Neural progenitor cell (in vitro differentiated cells): ENCODE data around the gene CACNG3. TPM values are rescaled to one million over a fixed set of nuclear protein-coding genes. Genes with fewer than 3 reads are reported as not detected.

Source experiments
- DNase-seq: peaks from one replicate; pipeline ENCODE4 v3.0.0-alpha.2; 2016; ENCODE audit warnings: low spot score
- H2AFZ ChIP-seq: fragments of 200-600 bp; sonication (generic); replicated peaks from 2 replicates; pipeline ENCODE4 v1.6.1; 2016; ENCODE audit warnings: antibody characterized with exemption
- H3F3A ChIP-seq: fragments of 200-600 bp; sonication (generic); 2 replicates; pipeline ENCODE4 v1.6.1; 2016; ENCODE audit warnings: antibody characterized with exemption, low read depth
- H3K27ac ChIP-seq: fragments of 200-600 bp; sonication (generic); 2 replicates; pipeline ENCODE4 v1.5.1; 2016; ENCODE audit warnings: mild to moderate bottlenecking
- H3K27me3 ChIP-seq: fragments of 200-600 bp; sonication (generic); 2 replicates; pipeline ENCODE4 v1.6.1; 2016; ENCODE audit warnings: mild to moderate bottlenecking, moderate library complexity
- H3K36me3 ChIP-seq: fragments of 200-600 bp; sonication (generic); 2 replicates; pipeline ENCODE4 v1.5.1; 2016
- H3K4me1 ChIP-seq: fragments of 200-600 bp; sonication (generic); 2 replicates; pipeline ENCODE4 v1.6.1; 2016; ENCODE audit warnings: mixed run types
- H3K4me2 ChIP-seq: fragments of 200-600 bp; sonication (generic); 2 replicates; pipeline ENCODE4 v1.6.1; 2016
- H3K4me3 ChIP-seq: fragments of 200-600 bp; sonication (generic); 2 replicates; pipeline ENCODE4 v1.5.1; 2016
- H3K79me2 ChIP-seq: fragments of 200-600 bp; sonication (generic); 2 replicates; pipeline ENCODE4 v1.6.1; 2016; ENCODE audit warnings: low read depth
- H3K9ac ChIP-seq: fragments of 200-600 bp; sonication (generic); 2 replicates; pipeline ENCODE4 v1.6.1; 2016
- H3K9me3 ChIP-seq: fragments of 200-600 bp; sonication (generic); 2 replicates; pipeline ENCODE4 v1.5.1; 2016; ENCODE audit warnings: low read depth
- H4K20me1 ChIP-seq: fragments of 200-600 bp; sonication (generic); 2 replicates; pipeline ENCODE4 v1.6.1; 2016; ENCODE audit warnings: low read depth
- H3K27ac Mint-ChIP-seq: 3 replicates; pipeline ENCODE4 v1.8.0; 2021; ENCODE audit warnings: mixed read lengths
- H3K27me3 Mint-ChIP-seq: 2 replicates; pipeline ENCODE4 v1.8.0; 2022; ENCODE audit warnings: low read depth, mild to moderate bottlenecking, inconsistent platforms, moderate library complexity, mixed read lengths; ENCODE audit not compliant: insufficient read depth
- H3K36me3 Mint-ChIP-seq: 3 replicates; pipeline ENCODE4 v1.8.0; 2021; ENCODE audit warnings: mixed read lengths
- H3K4me1 Mint-ChIP-seq: 3 replicates; pipeline ENCODE4 v1.8.0; 2021; ENCODE audit warnings: mixed read lengths
- H3K4me3 Mint-ChIP-seq: 3 replicates; pipeline ENCODE4 v1.8.0; 2021; ENCODE audit warnings: mild to moderate bottlenecking, moderate library complexity, mixed read lengths
- H3K9me3 Mint-ChIP-seq: 3 replicates; pipeline ENCODE4 v1.8.0; 2020; ENCODE audit warnings: mixed read lengths
- CTCF ChIP-seq: fragments of 200-600 bp; sonication (generic); IDR thresholded peaks from 2 replicates; pipeline ENCODE4 v1.5.1; 2017; ENCODE audit warnings: antibody characterized with exemption, mild to moderate bottlenecking
- EZH2 ChIP-seq: fragments of 200-600 bp; sonication (generic); IDR thresholded peaks from 2 replicates; pipeline ENCODE4 v1.6.1; 2017; ENCODE audit warnings: antibody characterized with exemption, mild to moderate bottlenecking, moderate library complexity
- EZH2phosphoT487 ChIP-seq: fragments of 200-600 bp; sonication (generic); IDR thresholded peaks from 2 replicates; pipeline ENCODE4 v1.6.1; 2017; ENCODE audit warnings: antibody characterized with exemption
- total RNA-seq: library from RNA; depleted of rRNA; stranded (reverse); fragments of >200 nt; gene quantifications from 2 replicates; pipeline ENCODE4 v1.2.3, GENCODE V29; 2015; ENCODE audit warnings: low replicate concordance

The CACNG3 gene
- total RNA-seq, 1 donor from 2014 or later, result not detected

GRCh38 chr16:24318680-24319079 lies 62.5 kb downstream of the CACNG3 start:
- Histone ChIP-seq H3K9me3 (no peaks in the 10 kb centered on the region), H4K20me1 (no peaks in the 10 kb centered on the region), H3K4me3 (no peak overlapping the region), H3K79me2 (no peaks in the 10 kb centered on the region), H3K4me2 (no peak overlapping the region), H3K9ac (no peak overlapping the region), H3F3A (no peaks in the 10 kb centered on the region), H3K27me3 (peaks cover 21% of the 10 kb centered on the region), H2AFZ (no peak overlapping the region), H3K36me3 (no peaks in the 10 kb centered on the region), H3K4me1 (no peaks in the 10 kb centered on the region), H3K27ac (no peak overlapping the region)
- Mint-ChIP-seq H3K4me1 (peaks cover 8% of the 10 kb centered on the region), H3K9me3 (no peaks in the 10 kb centered on the region), H3K4me3 (no peak overlapping the region), H3K27me3 (peaks cover 14% of the 10 kb centered on the region), H3K36me3 (no peaks in the 10 kb centered on the region), H3K27ac (no peak overlapping the region)
- TF ChIP-seq CTCF, result peak; percentile 24
- no peak for TF ChIP-seq EZH2phosphoT487
- peak; percentile 21 for DNase-seq

GRCh38 chr16:24319126-24319814 lies 63.1 kb downstream of the CACNG3 start:
- H3K27ac ChIP-seq, result no peak overlapping the region
- H3K4me3 ChIP-seq, result no peak overlapping the region
- H3K27me3 Mint-ChIP-seq, result peaks cover 14% of the 10 kb centered on the region
- H3K9ac ChIP-seq, result no peak overlapping the region
- no peaks in the 10 kb centered on the region for H3K4me1 ChIP-seq
- peaks cover 6% of the 10 kb centered on the region for H3K4me1 Mint-ChIP-seq
- peaks cover 22% of the 10 kb centered on the region for H3K27me3 ChIP-seq
- no peaks in the 10 kb centered on the region for H4K20me1 ChIP-seq
- H3K9me3 ChIP-seq, result no peaks in the 10 kb centered on the region
- H3K4me2 ChIP-seq, result no peak overlapping the region
- no peaks in the 10 kb centered on the region for H3K36me3 ChIP-seq
- no peak overlapping the region for H2AFZ ChIP-seq
- no peak overlapping the region for H3K27ac Mint-ChIP-seq
- no peaks in the 10 kb centered on the region for H3K79me2 ChIP-seq
- H3K36me3 Mint-ChIP-seq, result no peaks in the 10 kb centered on the region
- no peaks in the 10 kb centered on the region for H3F3A ChIP-seq
- no peak for DNase-seq
- TF ChIP-seq CTCF, result no peak
- no peak for TF ChIP-seq EZH2
- TF ChIP-seq EZH2phosphoT487, result no peak
- no peak overlapping the region for H3K4me3 Mint-ChIP-seq
- no peaks in the 10 kb centered on the region for H3K9me3 Mint-ChIP-seq

GRCh38 chr16:24322106-24322505 lies 66.0 kb downstream of the CACNG3 start:
- Histone ChIP-seq H3K36me3 (no peaks in the 10 kb centered on the region), H3K4me2 (no peak overlapping the region), H3K27me3 (peaks cover 22% of the 10 kb centered on the region), H3K79me2 (no peaks in the 10 kb centered on the region), H3K9ac (no peak overlapping the region), H3K9me3 (no peaks in the 10 kb centered on the region), H2AFZ (no peak overlapping the region), H3F3A (no peaks in the 10 kb centered on the region), H4K20me1 (no peaks in the 10 kb centered on the region), H3K4me1 (peaks cover 6% of the 10 kb centered on the region), H3K27ac (no peak overlapping the region), H3K4me3 (no peak overlapping the region)
- H3K4me3 Mint-ChIP-seq, result no peak overlapping the region
- H3K36me3 Mint-ChIP-seq, result no peaks in the 10 kb centered on the region
- TF ChIP-seq EZH2phosphoT487 (no peak), CTCF (no peak), EZH2 (no peak)
- H3K27ac Mint-ChIP-seq, result no peak overlapping the region
- no peaks in the 10 kb centered on the region for H3K9me3 Mint-ChIP-seq
- H3K27me3 Mint-ChIP-seq, result peaks cover 9% of the 10 kb centered on the region
- peaks cover 11% of the 10 kb centered on the region for H3K4me1 Mint-ChIP-seq
- no peak for DNase-seq
